Measurements from ENCODE around the gene FSTL5.
"Not testable (repeated sequence)": the region's sequence is repeated elsewhere in the genome, so short reads cannot be mapped to it uniquely, and the experiment has no call there.

FSTL5 gene

GRCh38 chr4:161762796-161763195 is 401.0 kb downstream of the FSTL5 start:
- H3K4me3 ChIP-seq (ENCODE audit: insufficient read depth, low read depth, low read length, poor library complexity, severe bottlenecking): no peak overlapping the region
- H3K36me3 ChIP-seq (ENCODE audit: control insufficient read depth, insufficient read depth, low read length): no peaks in the 10 kb centered on the region
- no peaks in the 10 kb centered on the region for H3K9me3 ChIP-seq (ENCODE audit: control insufficient read depth, low read length)
- no peak overlapping the region for H3K27ac ChIP-seq (ENCODE audit: insufficient read depth, low read length, poor library complexity, severe bottlenecking)
- no peaks in the 10 kb centered on the region for H3K27me3 ChIP-seq (replicated peaks; ENCODE audit: control insufficient read depth, insufficient read depth, low read length, poor library complexity, severe bottlenecking)
- no peaks in the 10 kb centered on the region for H3K4me1 ChIP-seq (ENCODE audit: control insufficient read depth, insufficient read depth, low read length, poor library complexity, severe bottlenecking)
- no peak for DNase-seq

GRCh38 chr4:161760008-161760407 is 403.8 kb downstream of the FSTL5 start:
- H3K4me3 ChIP-seq (ENCODE audit: insufficient read depth, low read depth, low read length, poor library complexity, severe bottlenecking): no peak overlapping the region
- H3K27ac ChIP-seq (ENCODE audit: insufficient read depth, low read length, poor library complexity, severe bottlenecking): no peak overlapping the region
- H3K36me3 ChIP-seq (ENCODE audit: control insufficient read depth, insufficient read depth, low read length): no peaks in the 10 kb centered on the region
- no peaks in the 10 kb centered on the region for H3K4me1 ChIP-seq (ENCODE audit: control insufficient read depth, insufficient read depth, low read length, poor library complexity, severe bottlenecking)
- H3K27me3 ChIP-seq (replicated peaks; ENCODE audit: control insufficient read depth, insufficient read depth, low read length, poor library complexity, severe bottlenecking): no peaks in the 10 kb centered on the region
- DNase-seq: no peak
- no peaks in the 10 kb centered on the region for H3K9me3 ChIP-seq (ENCODE audit: control insufficient read depth, low read length)

GRCh38 chr4:161758412-161758811 is 405.4 kb downstream of the FSTL5 start:
- not testable (repeated sequence) for H3K4me1 ChIP-seq (ENCODE audit: control insufficient read depth, insufficient read depth, low read length, poor library complexity, severe bottlenecking); H3K4me3 ChIP-seq (ENCODE audit: insufficient read depth, low read depth, low read length, poor library complexity, severe bottlenecking); H3K27me3 ChIP-seq (replicated peaks; ENCODE audit: control insufficient read depth, insufficient read depth, low read length, poor library complexity, severe bottlenecking); H3K36me3 ChIP-seq (ENCODE audit: control insufficient read depth, insufficient read depth, low read length); H3K27ac ChIP-seq (ENCODE audit: insufficient read depth, low read length, poor library complexity, severe bottlenecking); H3K9me3 ChIP-seq (ENCODE audit: control insufficient read depth, low read length); DNase-seq

GRCh38 chr4:161728929-161729328 is 434.9 kb downstream of the FSTL5 start:
- H3K4me1 ChIP-seq (ENCODE audit: control insufficient read depth, insufficient read depth, low read length, poor library complexity, severe bottlenecking): no peaks in the 10 kb centered on the region
- no peaks in the 10 kb centered on the region for H3K9me3 ChIP-seq (ENCODE audit: control insufficient read depth, low read length)
- no peak overlapping the region for H3K27ac ChIP-seq (ENCODE audit: insufficient read depth, low read length, poor library complexity, severe bottlenecking)
- no peak for DNase-seq
- no peak overlapping the region for H3K4me3 ChIP-seq (ENCODE audit: insufficient read depth, low read depth, low read length, poor library complexity, severe bottlenecking)
- no peaks in the 10 kb centered on the region for H3K36me3 ChIP-seq (ENCODE audit: control insufficient read depth, insufficient read depth, low read length)
- no peaks in the 10 kb centered on the region for H3K27me3 ChIP-seq (replicated peaks; ENCODE audit: control insufficient read depth, insufficient read depth, low read length, poor library complexity, severe bottlenecking)

GRCh38 chr4:161721947-161722346 is 441.9 kb downstream of the FSTL5 start:
- H3K9me3 ChIP-seq (ENCODE audit: control insufficient read depth, low read length): no peaks in the 10 kb centered on the region
- H3K36me3 ChIP-seq (ENCODE audit: control insufficient read depth, insufficient read depth, low read length): no peaks in the 10 kb centered on the region
- H3K27ac ChIP-seq (ENCODE audit: insufficient read depth, low read length, poor library complexity, severe bottlenecking): no peak overlapping the region
- H3K27me3 ChIP-seq (replicated peaks; ENCODE audit: control insufficient read depth, insufficient read depth, low read length, poor library complexity, severe bottlenecking): no peaks in the 10 kb centered on the region
- no peak overlapping the region for H3K4me3 ChIP-seq (ENCODE audit: insufficient read depth, low read depth, low read length, poor library complexity, severe bottlenecking)
- H3K4me1 ChIP-seq (ENCODE audit: control insufficient read depth, insufficient read depth, low read length, poor library complexity, severe bottlenecking): no peaks in the 10 kb centered on the region
- no peak for DNase-seq

- Histone ChIP-seq H3K4me3 (ENCODE audit: insufficient read depth, low read depth, low read length, poor library complexity, severe bottlenecking) (no peak overlapping the region), H3K36me3 (ENCODE audit: control insufficient read depth, insufficient read depth, low read length) (no peaks in the 10 kb centered on the region), H3K27ac (ENCODE audit: insufficient read depth, low read length, poor library complexity, severe bottlenecking) (no peak overlapping the region), H3K27me3 (replicated peaks; ENCODE audit: control insufficient read depth, insufficient read depth, low read length, poor library complexity, severe bottlenecking) (no peaks in the 10 kb centered on the region), H3K4me1 (ENCODE audit: control insufficient read depth, insufficient read depth, low read length, poor library complexity, severe bottlenecking) (no peaks in the 10 kb centered on the region), H3K9me3 (ENCODE audit: control insufficient read depth, low read length) (no peaks in the 10 kb centered on the region)
- DNase-seq: no peak
Observed at GRCh38 chr4:161717084-161717483, 446.7 kb downstream of the FSTL5 start.

GRCh38 chr4:161714931-161715330 is 448.9 kb downstream of the FSTL5 start:
- H3K27me3 ChIP-seq (replicated peaks; ENCODE audit: control insufficient read depth, insufficient read depth, low read length, poor library complexity, severe bottlenecking): no peaks in the 10 kb centered on the region
- no peaks in the 10 kb centered on the region for H3K36me3 ChIP-seq (ENCODE audit: control insufficient read depth, insufficient read depth, low read length)
- H3K4me3 ChIP-seq (ENCODE audit: insufficient read depth, low read depth, low read length, poor library complexity, severe bottlenecking): no peak overlapping the region
- no peak for DNase-seq
- no peak overlapping the region for H3K27ac ChIP-seq (ENCODE audit: insufficient read depth, low read length, poor library complexity, severe bottlenecking)
- no peaks in the 10 kb centered on the region for H3K4me1 ChIP-seq (ENCODE audit: control insufficient read depth, insufficient read depth, low read length, poor library complexity, severe bottlenecking)
- no peaks in the 10 kb centered on the region for H3K9me3 ChIP-seq (ENCODE audit: control insufficient read depth, low read length)

GRCh38 chr4:161714022-161714751 is 449.6 kb downstream of the FSTL5 start:
- Histone ChIP-seq H3K4me1 (ENCODE audit: control insufficient read depth, insufficient read depth, low read length, poor library complexity, severe bottlenecking) (no peaks in the 10 kb centered on the region), H3K36me3 (ENCODE audit: control insufficient read depth, insufficient read depth, low read length) (no peaks in the 10 kb centered on the region), H3K27ac (ENCODE audit: insufficient read depth, low read length, poor library complexity, severe bottlenecking) (no peak overlapping the region), H3K9me3 (ENCODE audit: control insufficient read depth, low read length) (no peaks in the 10 kb centered on the region), H3K27me3 (replicated peaks; ENCODE audit: control insufficient read depth, insufficient read depth, low read length, poor library complexity, severe bottlenecking) (no peaks in the 10 kb centered on the region), H3K4me3 (ENCODE audit: insufficient read depth, low read depth, low read length, poor library complexity, severe bottlenecking) (no peak overlapping the region)
- DNase-seq: no peak

- Histone ChIP-seq H3K4me3 (ENCODE audit: insufficient read depth, low read depth, low read length, poor library complexity, severe bottlenecking) (no peak overlapping the region), H3K27me3 (replicated peaks; ENCODE audit: control insufficient read depth, insufficient read depth, low read length, poor library complexity, severe bottlenecking) (no peaks in the 10 kb centered on the region), H3K27ac (ENCODE audit: insufficient read depth, low read length, poor library complexity, severe bottlenecking) (no peak overlapping the region), H3K4me1 (ENCODE audit: control insufficient read depth, insufficient read depth, low read length, poor library complexity, severe bottlenecking) (no peaks in the 10 kb centered on the region), H3K9me3 (ENCODE audit: control insufficient read depth, low read length) (no peaks in the 10 kb centered on the region), H3K36me3 (ENCODE audit: control insufficient read depth, insufficient read depth, low read length) (no peaks in the 10 kb centered on the region)
- DNase-seq: no peak
Observed at GRCh38 chr4:161704653-161705052, 459.1 kb downstream of the FSTL5 start.

GRCh38 chr4:161704040-161704439 is 459.8 kb downstream of the FSTL5 start:
- H3K4me1 ChIP-seq (ENCODE audit: control insufficient read depth, insufficient read depth, low read length, poor library complexity, severe bottlenecking): no peaks in the 10 kb centered on the region
- no peak overlapping the region for H3K27ac ChIP-seq (ENCODE audit: insufficient read depth, low read length, poor library complexity, severe bottlenecking)
- H3K4me3 ChIP-seq (ENCODE audit: insufficient read depth, low read depth, low read length, poor library complexity, severe bottlenecking): no peak overlapping the region
- H3K27me3 ChIP-seq (replicated peaks; ENCODE audit: control insufficient read depth, insufficient read depth, low read length, poor library complexity, severe bottlenecking): no peaks in the 10 kb centered on the region
- DNase-seq: no peak
- no peaks in the 10 kb centered on the region for H3K9me3 ChIP-seq (ENCODE audit: control insufficient read depth, low read length)
- H3K36me3 ChIP-seq (ENCODE audit: control insufficient read depth, insufficient read depth, low read length): no peaks in the 10 kb centered on the region
